Hair follicular keratinocyte (primary cell): ENCODE measurements around the gene FERD3L. TPM values are rescaled to one million over a fixed set of nuclear protein-coding genes. Genes with fewer than 3 reads are reported as not detected.

Experiments used
- total RNA-seq: library from RNA; depleted of rRNA; stranded (reverse); fragments of >200 nt; gene quantifications from 2 replicates; pipeline ENCODE4 v1.2.3, GENCODE V29; 2015

Gene FERD3L
- not detected in 2 replicates for total RNA-seq

GRCh38 chr7:19144661-19145433 is at the start of gene FERD3L:
Gene FERD3L, minus strand, starts transcription at chr7:19145421. Its CDS starts 59 bp downstream, at chr7:19145362.

GRCh38 chr7:19117091-19117869 is 27.9 kb downstream of the FERD3L start, which contains the start of gene TWIST1:
Gene TWIST1, minus strand, starts transcription at chr7:19117636. Its CDS starts 315 bp downstream, at chr7:19117321.

Other genes with a start within 250 kb of the FERD3L start
- 0.34 TPM in 1 of 2 replicates, not detected in the other for gene TWIST1, start 27.8 kb downstream of the FERD3L start, total RNA-seq